Stimulated activated CD4-positive, alpha-beta T cell treated with anti-CD3 and anti-CD28 coated beads, Interleukin-12 subunit alpha, Interleukin-12 subunit beta, amount 100 ng/mL, for 24 hours (primary cell): ENCODE measurements around the gene CHRM5.
"Not testable (repeated sequence)": the region's sequence is repeated elsewhere in the genome, so short reads cannot be mapped to it uniquely, and the experiment has no call there.

ENCODE experiments used
- DNase-seq, 2 experiments: peaks; one replicate each; pipeline ENCODE4 v3.0.0-alpha.2; 2020; ENCODE audit warnings: low read depth in 2 of 2

The CHRM5 gene

DNA sequence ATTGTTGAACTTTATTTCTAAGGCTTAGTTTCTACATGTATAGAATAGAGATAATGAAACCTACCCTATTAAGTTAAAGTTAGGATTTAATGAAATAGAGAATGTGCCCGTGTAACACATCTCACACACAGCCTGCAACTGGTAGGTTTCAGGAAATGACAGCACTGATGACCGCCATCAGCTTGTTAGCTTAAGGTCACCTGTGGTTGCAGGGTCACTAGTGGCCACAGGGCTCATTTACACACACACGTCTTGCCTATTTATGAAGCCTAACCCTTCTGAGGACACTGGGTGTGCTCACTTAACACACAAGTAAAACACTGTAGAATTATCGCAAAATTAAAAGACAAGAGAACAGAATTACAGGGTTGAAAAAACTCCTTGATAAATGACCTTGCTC is 20.1 kb downstream of the CHRM5 start:
- no peak for DNase-seq

DNA sequence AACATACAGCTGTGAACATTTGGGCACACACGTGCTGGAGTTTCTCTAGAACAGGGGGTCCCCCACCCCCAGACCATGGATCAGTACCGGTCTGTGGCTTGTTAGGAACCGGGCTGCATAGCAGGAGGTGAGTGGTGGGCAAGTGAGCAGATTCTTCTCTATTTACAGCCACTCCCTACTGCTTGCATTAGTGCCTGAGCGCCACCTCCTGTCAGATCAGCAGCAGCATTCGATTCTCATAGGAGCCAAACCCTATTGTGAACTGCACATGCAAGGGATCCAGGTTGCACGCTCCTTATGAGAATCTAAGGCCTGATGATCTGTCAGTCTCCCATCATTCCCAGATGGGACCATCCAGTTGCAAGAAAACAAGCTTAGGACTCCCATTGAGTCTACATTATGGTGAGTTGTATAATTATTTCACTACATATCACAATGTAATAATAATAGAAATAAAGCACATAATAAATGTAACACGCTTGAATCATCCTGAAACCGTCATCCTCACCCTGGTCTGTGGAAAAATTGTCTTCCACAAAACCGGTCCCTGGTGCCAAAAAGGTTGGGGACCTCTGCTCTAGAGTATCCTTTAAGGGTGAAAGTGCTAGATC is 25.8 kb downstream of the CHRM5 start:
- DNase-seq, result no peak

DNA sequence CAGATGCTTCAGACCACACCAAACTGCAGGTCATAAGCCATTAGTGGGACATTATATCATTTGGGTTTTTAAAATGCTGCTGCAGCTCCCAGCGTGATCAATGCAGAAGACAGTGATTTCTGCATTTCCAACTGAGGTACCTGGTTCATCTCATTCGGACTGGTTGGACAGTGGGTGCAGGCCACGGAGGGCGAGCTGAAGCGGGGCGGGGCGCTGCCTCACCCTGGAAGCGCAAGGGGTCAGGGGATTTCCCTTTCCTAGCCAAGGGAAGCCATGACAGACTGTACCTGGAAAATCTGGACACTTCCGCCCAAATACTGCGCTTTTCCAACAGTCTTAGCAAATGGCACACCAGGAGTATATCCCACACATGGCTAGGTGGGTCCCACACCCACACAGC is 27.4 kb downstream of the CHRM5 start:
- not testable (repeated sequence) for DNase-seq

DNA sequence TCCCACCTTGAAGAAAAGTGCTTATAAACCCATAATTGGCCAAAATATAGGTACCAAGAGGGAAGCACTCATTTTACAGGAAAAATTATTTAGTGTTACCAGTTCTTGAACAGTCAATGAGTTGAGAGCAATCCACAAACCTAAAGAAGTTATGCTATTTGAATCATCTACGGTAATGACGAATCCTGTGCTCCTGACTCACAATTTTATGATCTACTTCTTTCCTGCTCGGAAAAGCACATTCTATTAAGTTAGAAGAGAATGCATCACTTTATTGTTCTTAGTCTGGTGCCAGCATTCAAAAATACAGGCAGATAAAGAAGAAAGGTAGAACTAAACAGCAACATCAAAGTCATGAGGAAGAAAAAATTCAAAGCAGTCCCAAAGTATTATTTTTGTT is 33.2 kb downstream of the CHRM5 start:
- no peak for DNase-seq

- no peak for DNase-seq
Measured at GRCh38 chr15:34006381-34006780, 38.1 kb downstream of the CHRM5 start.

DNA sequence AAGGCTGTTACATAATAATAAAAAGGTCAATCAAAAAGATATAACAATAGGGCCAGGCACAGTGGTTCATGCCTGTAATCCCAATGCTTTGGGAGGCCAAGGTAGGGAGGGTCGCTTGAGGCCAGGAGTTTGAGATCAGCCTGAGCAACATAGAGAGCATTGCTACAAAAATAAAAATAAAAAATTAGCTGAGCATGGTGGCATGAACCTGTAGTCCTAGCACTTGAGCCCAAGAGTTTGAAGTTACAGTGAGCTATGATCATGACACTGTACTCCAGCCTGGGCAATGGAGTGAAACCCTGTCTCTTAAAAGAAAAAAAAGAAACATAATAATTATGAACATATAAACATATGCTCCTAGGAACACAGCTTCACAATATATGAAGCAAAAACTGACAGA is 41.4 kb downstream of the CHRM5 start:
- DNase-seq, result no peak

- no peak for DNase-seq
Measured at GRCh38 chr15:34010921-34011320, 42.6 kb downstream of the CHRM5 start.

DNA sequence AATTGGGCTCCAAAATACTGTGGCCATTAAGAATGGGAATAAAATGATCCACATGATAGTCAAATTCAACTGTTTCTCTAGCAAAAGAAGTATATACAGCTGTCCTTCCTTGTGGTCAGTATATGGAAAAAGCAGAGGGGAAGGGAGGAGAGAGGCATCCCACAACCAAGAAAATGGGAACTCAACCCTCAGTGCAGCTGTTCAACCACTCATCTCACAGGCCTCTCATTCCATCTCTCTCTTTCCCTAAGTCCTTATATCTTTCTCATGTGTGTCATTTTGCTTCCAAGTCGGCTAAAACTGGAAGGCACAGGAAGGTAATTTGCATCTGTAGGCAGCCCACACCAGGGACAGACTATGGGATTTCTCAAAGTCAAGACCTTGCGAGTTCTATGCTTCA is 43.2 kb downstream of the CHRM5 start:
- no peak for DNase-seq

- no peak for DNase-seq
Measured at GRCh38 chr15:34012461-34013028, 44.2 kb downstream of the CHRM5 start.

DNA sequence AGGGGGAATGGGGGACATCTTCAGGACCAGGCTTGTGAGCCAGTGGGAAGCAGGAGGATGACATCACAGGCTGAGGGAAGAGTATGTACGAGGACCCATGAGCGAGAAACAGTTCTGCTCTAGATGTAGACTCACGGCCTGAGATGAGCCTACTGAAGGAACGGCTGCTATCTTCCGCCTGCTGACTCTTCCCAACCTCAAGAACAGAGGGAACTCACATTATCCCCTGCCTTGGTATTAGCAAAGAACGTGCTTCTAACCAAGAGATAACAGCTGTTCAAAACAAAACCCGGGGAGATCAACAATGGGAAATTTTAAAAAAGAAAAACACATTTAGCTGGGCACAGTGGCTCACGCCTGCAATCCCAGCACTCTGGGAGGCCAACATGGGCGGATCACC is 45.4 kb downstream of the CHRM5 start:
- no peak for DNase-seq

DNA sequence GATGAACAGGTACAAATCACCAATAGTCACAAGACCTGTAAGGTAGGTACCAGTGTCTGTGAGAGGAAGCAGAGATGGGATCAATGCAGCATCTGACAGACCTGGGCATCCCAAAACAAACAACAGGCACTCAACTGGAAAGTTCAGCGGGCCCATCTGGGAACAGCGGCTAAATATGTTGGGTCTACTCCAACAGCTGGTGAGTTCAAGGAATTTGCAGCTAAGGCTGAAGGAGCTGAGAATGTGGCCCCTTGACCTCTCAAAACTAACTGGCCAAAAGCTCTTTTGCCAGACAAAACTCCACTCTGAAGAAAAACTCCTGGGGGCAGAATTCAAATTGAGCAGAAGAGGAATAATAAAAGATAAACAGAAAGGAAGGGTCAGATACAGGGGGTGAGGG is 46.3 kb downstream of the CHRM5 start:
- no peak for DNase-seq

DNA sequence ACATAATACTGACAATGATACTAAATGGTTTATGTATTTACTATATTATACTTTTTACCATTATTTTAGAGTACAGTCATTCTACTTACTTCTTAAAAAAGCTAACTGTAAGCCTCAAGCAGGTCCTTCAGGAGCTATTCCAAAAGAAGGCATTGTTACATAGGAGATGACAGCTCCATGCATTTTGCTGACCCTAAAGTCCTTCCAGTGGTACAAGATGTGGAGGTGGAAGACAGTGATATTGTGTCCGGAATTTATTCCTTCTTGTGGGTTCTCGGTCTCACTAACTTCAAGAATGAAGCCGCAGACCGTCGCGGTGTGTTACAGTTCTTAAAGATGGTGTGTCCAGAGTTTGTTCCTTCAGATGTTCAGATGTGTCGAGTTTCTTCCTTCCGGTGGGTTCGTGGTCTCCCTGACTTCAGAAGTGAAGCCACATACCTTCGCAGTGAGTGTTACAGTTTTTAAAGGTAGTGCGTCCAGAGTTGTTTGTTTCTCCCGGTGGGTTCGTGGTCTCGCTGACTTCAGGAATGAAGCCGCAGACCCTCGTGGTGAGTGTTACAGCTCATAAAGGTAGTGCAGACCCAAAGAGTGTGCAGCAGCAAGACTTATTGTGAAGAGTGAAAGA is 49.8 kb downstream of the CHRM5 start:
- no peak for DNase-seq

DNA sequence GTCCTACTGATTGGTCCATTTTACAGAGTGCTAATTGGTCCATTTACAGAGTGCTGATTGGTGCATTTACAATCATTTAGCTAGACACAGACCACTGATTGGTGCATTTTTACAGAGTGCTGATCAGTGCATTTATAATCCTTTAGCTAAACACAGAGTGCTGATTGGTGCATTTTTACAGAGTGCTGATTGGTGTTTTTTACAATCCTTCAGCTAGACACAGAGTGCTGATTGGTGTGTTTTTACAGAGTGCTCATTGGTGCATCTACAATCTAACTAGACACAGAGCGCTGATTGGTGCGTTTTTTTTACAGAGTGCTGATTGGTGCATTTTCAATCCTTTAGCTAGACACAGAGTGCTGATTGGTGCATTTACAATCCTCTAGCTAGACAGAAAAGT is 50.4 kb downstream of the CHRM5 start:
- not testable (repeated sequence) for DNase-seq

DNA sequence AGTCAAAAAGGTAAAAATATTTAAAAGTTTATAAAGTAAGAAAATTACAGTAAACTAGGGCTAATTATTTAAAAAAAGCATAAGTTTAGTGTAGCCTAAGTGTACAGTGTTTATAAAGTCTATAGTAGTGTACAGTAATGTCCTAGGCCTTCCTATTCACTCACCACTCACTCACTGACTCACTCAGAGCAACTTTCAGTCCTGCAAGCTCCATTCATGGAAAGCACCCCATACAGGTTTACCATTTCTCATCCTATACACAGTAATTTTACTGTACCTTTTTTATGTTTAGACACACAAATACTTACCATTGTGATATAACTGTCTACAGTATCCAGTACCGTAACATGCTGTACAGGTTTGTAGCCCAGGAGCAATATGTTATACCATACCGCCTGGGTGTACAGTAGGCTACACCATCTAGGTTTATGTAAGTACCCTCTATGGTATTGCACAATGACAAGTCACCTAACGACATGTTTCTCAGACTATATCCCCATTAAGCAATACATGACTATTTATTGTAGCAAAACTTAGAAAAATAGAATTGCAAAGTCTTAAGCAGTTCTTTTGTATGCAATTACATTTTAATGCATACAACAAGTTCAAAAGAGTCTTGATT is 51.2 kb downstream of the CHRM5 start:
- DNase-seq, result no peak

GRCh38 chr15:34023907-34024306 is 55.6 kb downstream of the CHRM5 start:
- DNase-seq, result no peak

DNA sequence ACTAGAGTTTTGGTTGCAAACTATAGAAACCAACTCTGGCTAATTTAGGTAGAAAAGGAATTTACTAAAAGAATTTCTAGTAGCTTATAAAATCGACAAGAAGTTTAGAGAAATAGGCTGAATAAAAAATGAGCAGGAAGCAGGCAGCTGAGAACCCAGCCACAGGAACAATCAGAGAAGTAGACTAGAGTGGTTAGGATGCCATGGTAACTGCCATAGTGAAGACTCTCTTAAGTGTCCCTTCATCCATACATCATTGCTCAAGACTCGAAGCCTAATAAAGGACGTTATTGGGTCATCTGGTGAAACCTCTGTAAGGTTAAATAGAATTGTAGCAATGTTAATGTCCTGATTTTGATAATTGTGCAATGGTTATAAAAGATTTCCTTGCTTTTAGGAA is 57.0 kb downstream of the CHRM5 start:
- DNase-seq, result no peak

GRCh38 chr15:34027606-34028005 is 59.3 kb downstream of the CHRM5 start:
- DNase-seq, result no peak

GRCh38 chr15:34031987-34032760 is 63.9 kb downstream of the CHRM5 start:
- DNase-seq, result no peak

DNA sequence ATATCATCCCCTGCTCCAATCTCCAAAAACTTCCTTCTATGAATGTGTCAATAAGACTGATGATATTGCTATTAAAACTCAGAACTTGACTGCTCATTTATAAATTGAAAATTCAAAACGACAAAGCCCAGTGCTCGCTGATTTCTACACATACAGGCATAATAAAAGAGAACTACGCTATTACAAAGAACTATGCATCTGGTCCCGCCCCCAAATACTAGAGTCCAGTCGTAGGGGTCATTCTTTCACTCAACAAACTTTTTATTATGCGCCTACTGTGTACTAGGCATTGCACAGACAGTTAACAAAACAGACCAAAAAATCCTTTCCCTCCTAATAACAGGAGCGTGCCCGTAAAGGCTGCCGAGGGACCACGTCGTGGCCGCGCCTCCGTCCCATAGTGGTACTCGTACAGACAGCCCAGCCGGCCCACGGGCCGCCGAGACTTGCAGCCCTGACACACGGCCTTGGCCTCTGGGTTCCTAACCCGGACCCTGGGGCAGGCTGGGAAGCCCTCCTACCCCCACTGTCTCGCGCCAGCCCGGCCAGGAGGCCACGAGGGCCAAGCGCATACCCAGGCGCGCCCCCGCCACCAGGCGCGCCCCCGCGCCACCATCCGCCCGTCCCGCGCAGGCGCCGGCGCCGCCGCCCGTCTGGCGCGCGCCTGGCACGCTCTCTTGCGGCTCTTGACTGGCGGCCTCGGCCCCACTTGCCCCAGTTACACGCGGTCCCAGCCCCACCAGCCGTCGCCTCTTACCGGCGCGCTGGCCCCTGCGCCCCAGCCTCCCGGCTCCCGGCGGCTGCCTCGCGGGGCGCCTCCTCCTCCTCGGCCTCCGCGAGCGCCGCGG is 70.0 kb downstream of the CHRM5 start:
- DNase-seq, result peak; percentile 45 to 56

GRCh38 chr15:34038871-34039789 is 70.8 kb downstream of the CHRM5 start, which contains the start of gene AVEN:
Gene AVEN, minus strand, starts transcription at chr15:34039204. Its CDS starts 158 bp downstream, at chr15:34039046.
- DNase-seq, result peak; percentile 29 to 36
